DOHH2 (cell line): ENCODE measurements around the gene SHISA5.

Source experiments
- EZH2phosphoT487 ChIP-seq: fragments of 200-600 bp; sonication (generic); IDR thresholded peaks from 2 replicates; pipeline ENCODE4 v1.6.1; 2017; ENCODE audit warnings: borderline replicate concordance, mild to moderate bottlenecking, antibody characterized with exemption, low read length, moderate library complexity, mixed read lengths
- TF ChIP-seq, protein P1 (sequence below): fragments of 200-600 bp; sonication (generic); IDR thresholded peaks from one replicate; pipeline ENCODE4 v1.5.1; 2014; ENCODE audit warnings: antibody characterized with exemption, mild to moderate bottlenecking, low read depth, low read length; ENCODE audit not compliant: poor library complexity, severe bottlenecking

DNA sequence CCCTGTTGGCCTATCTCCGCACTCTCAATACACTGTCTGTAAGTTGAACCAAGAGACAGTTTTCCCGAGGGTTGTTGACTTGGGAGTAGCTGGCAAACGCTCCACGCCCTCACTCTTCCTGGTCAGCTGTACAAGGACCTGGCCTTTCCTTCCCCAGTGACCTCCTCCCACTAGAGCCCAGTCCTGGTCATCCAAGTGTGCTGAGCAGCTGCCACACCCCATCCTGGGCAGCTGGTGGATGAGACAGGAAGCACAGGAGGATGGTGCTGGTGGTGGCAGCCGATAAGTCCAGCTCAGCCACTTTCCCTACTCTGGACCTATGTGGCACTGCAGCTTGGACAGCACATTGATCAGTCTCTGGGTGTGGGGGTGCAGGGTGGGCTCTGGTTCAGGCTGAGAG, 32.8 kb upstream of the SHISA5 start:
- TF ChIP-seq, protein P1, sequence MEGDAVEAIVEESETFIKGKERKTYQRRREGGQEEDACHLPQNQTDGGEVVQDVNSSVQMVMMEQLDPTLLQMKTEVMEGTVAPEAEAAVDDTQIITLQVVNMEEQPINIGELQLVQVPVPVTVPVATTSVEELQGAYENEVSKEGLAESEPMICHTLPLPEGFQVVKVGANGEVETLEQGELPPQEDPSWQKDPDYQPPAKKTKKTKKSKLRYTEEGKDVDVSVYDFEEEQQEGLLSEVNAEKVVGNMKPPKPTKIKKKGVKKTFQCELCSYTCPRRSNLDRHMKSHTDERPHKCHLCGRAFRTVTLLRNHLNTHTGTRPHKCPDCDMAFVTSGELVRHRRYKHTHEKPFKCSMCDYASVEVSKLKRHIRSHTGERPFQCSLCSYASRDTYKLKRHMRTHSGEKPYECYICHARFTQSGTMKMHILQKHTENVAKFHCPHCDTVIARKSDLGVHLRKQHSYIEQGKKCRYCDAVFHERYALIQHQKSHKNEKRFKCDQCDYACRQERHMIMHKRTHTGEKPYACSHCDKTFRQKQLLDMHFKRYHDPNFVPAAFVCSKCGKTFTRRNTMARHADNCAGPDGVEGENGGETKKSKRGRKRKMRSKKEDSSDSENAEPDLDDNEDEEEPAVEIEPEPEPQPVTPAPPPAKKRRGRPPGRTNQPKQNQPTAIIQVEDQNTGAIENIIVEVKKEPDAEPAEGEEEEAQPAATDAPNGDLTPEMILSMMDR, result no peak
- no peak for TF ChIP-seq EZH2phosphoT487
